ENCODE measurements around the gene FN3KRP. TPM values are rescaled to one million over a fixed set of nuclear protein-coding genes. Genes with fewer than 3 reads are reported as not detected.

FN3KRP gene
- 17.8 and 21.8 TPM in 2 replicates for total RNA-seq

GRCh38 chr17:82716203-82717010 is at the start of gene FN3KRP:
FN3KRP (plus strand) TSS chr17:82716706; CDS start chr17:82716756, 50 bp downstream.

GRCh38 chr17:82698065-82698973 is 18.2 kb upstream of the FN3KRP start, which contains the start of gene RAB40B:
RAB40B (minus strand) TSS chr17:82698698; CDS start chr17:82698596, 102 bp downstream.

GRCh38 chr17:82734987-82735866 is 18.7 kb downstream of the FN3KRP start, which contains the start of gene FN3K:
FN3K (plus strand) TSS chr17:82735615; CDS start chr17:82735637, 22 bp downstream.

GRCh38 chr17:82751571-82752370 is 35.3 kb downstream of the FN3KRP start, which contains the start of gene TBCD:
TBCD (plus strand) TSS chr17:82752065; CDS start chr17:82752194, 129 bp downstream.

Small RNAs within 50 kb of the gene (small RNA-seq; reads per million reads assigned to genes)
- gene MIR4525: not detected

Other genes with a start within 250 kb of the FN3KRP start
- gene FOXK2, start 197.0 kb upstream of the FN3KRP start, total RNA-seq: 41.1 and 56.4 TPM in 2 replicates
- gene WDR45B, start 68.3 kb upstream of the FN3KRP start, total RNA-seq: 70.5 and 81.1 TPM in 2 replicates
- gene RAB40B, start 18.0 kb upstream of the FN3KRP start, total RNA-seq: 3.9 and 7.2 TPM in 2 replicates
- gene FN3K, start 18.9 kb downstream of the FN3KRP start, total RNA-seq: 3.7 and 4.9 TPM in 2 replicates
- 77.5 and 82.8 TPM in 2 replicates for gene TBCD, start 35.4 kb downstream of the FN3KRP start, total RNA-seq
- gene ZNF750, start 123.3 kb downstream of the FN3KRP start, total RNA-seq: 0.07 and 0.13 TPM in 2 replicates